ENCODE results near the gene EGFL7.

DNA sequence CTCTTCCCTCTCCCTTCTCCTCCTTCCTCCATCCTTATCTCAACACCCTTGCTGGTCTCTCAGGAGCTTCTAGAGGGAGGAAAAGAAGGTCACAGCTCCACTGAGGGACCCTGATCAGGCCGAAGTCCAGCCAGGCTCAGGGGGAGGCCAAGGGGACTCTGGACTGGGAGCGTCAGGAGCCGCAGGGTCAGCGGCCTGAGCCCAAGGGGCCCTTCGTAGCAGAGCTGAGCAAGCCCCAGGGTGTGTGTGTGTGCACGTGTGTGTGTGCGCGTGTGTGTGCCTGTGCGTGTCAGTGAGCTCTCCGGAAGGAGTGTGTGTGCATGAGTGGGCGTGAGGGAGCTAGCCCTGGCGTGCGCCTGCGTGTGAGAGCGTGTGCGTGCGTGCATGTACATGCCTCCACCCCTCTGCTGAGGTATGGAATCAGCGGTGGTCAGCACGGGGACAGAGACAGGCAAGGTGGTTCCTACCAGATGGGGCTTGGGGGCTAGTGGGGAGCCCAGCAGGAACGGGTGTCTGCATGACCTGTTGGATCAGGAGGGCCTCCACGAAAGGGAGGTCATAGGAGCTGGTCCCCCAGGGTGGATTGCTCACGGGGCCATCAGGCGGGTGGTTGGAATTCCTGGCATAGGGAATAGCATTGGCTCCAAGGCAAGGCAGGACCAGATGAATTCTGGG, 34.6 kb downstream of the EGFL7 start:
- TF ChIP-seq POLR2A (IDR thresholded peaks at IDR 0.05): no peak
- TF ChIP-seq, protein P1, sequence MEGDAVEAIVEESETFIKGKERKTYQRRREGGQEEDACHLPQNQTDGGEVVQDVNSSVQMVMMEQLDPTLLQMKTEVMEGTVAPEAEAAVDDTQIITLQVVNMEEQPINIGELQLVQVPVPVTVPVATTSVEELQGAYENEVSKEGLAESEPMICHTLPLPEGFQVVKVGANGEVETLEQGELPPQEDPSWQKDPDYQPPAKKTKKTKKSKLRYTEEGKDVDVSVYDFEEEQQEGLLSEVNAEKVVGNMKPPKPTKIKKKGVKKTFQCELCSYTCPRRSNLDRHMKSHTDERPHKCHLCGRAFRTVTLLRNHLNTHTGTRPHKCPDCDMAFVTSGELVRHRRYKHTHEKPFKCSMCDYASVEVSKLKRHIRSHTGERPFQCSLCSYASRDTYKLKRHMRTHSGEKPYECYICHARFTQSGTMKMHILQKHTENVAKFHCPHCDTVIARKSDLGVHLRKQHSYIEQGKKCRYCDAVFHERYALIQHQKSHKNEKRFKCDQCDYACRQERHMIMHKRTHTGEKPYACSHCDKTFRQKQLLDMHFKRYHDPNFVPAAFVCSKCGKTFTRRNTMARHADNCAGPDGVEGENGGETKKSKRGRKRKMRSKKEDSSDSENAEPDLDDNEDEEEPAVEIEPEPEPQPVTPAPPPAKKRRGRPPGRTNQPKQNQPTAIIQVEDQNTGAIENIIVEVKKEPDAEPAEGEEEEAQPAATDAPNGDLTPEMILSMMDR (IDR thresholded peaks at IDR 0.05): no peak
